ENCODE data around the gene MBLAC1. TPM values are rescaled to one million over a fixed set of nuclear protein-coding genes. Genes with fewer than 3 reads are reported as not detected.

MBLAC1 gene
- total RNA-seq, 4 donors from 2014 or later = 4.4 to 5.6 TPM; not detected in 2

GRCh38 chr7:100106633-100107032 lies 20.1 kb upstream of the MBLAC1 start:
- H3K4me3 ChIP-seq = no peak overlapping the region
- in situ Hi-C loops (cut with MboI; ENCODE audit: low pct_ligation_motif_present in 1 of 4, low pct_unique_long_range_greater_than_20kb in 1 of 4, low sequenced_read_pairs in 3 of 4) = no loop called here
- intact Hi-C loops (cut with DNase I; ENCODE audit: low total_unique reads) = no loop called here
- DNase-seq = no peak
- H3K36me3 ChIP-seq = peaks cover 0 to 29% (median 8%) of the 10 kb centered on the region in 4 donors
- H3K27me3 ChIP-seq = no peaks in the 10 kb centered on the region
- 82% methylated on average over 5 to 17 of the region's 17 CpGs for WGBS, 2 donors (ENCODE audit: low coverage in 1 of 2)
- TF ChIP-seq EP300 (IDR thresholded peaks at IDR 0.05; ENCODE audit: low read depth) = no peak
- no peak for TF ChIP-seq POLR2AphosphoS5 (IDR thresholded peaks at IDR 0.05)
- no peak for TF ChIP-seq CTCF (IDR thresholded peaks at IDR 0.05)
- no peak for TF ChIP-seq POLR2A (IDR thresholded peaks at IDR 0.05)
- peaks cover 4 to 7% (median 6%) of the 10 kb centered on the region in 4 donors for H3K4me1 ChIP-seq
- H3K27ac ChIP-seq = no peak overlapping the region
- H3K9me3 ChIP-seq = no peaks in the 10 kb centered on the region

GRCh38 chr7:100107125-100107737 lies 19.5 kb upstream of the MBLAC1 start:
- DNase-seq = no peak
- in situ Hi-C loops (cut with MboI; ENCODE audit: low pct_ligation_motif_present in 1 of 4, low pct_unique_long_range_greater_than_20kb in 1 of 4, low sequenced_read_pairs in 3 of 4) = no loop called here
- Histone ChIP-seq H3K4me1 (peaks cover 4 to 5% (median 5%) of the 10 kb centered on the region in 4 donors), H3K36me3 (peaks cover 0 to 29% (median 8%) of the 10 kb centered on the region in 4 donors), H3K9me3 (no peaks in the 10 kb centered on the region), H3K27ac (no peak overlapping the region), H3K4me3 (no peak overlapping the region), H3K27me3 (no peaks in the 10 kb centered on the region)
- WGBS, 2 donors (ENCODE audit: low coverage in 1 of 2) = 82 to 91% methylated on average over 3 to 25 of the region's 25 CpGs
- intact Hi-C loops (cut with DNase I; ENCODE audit: low total_unique reads) = no loop called here
- TF ChIP-seq CTCF (IDR thresholded peaks at IDR 0.05) = no peak
- no peak for TF ChIP-seq POLR2A (IDR thresholded peaks at IDR 0.05)
- TF ChIP-seq POLR2AphosphoS5 (IDR thresholded peaks at IDR 0.05) = no peak
- no peak for TF ChIP-seq EP300 (IDR thresholded peaks at IDR 0.05; ENCODE audit: low read depth)

GRCh38 chr7:100107890-100108289 lies 18.9 kb upstream of the MBLAC1 start:
- intact Hi-C loops (cut with DNase I; ENCODE audit: low total_unique reads) (no loop called here), in situ Hi-C loops (cut with MboI; ENCODE audit: low pct_ligation_motif_present in 1 of 4, low pct_unique_long_range_greater_than_20kb in 1 of 4, low sequenced_read_pairs in 3 of 4) (no loop called here)
- H3K4me1 ChIP-seq = no peaks in the 10 kb centered on the region
- no peak for TF ChIP-seq POLR2AphosphoS5 (IDR thresholded peaks at IDR 0.05)
- TF ChIP-seq POLR2A (IDR thresholded peaks at IDR 0.05) = no peak
- TF ChIP-seq CTCF (IDR thresholded peaks at IDR 0.05) = no peak
- TF ChIP-seq EP300 (IDR thresholded peaks at IDR 0.05; ENCODE audit: low read depth) = no peak
- no peaks in the 10 kb centered on the region for H3K9me3 ChIP-seq
- H3K27ac ChIP-seq = no peak overlapping the region
- DNase-seq = no peak
- H3K36me3 ChIP-seq = peaks cover 0 to 35% (median 11%) of the 10 kb centered on the region in 4 donors
- WGBS, 2 donors (ENCODE audit: low coverage in 1 of 2) = 82% methylated on average over 11 of the region's 11 CpGs; no CpG with 5 or more reads in 1 of the 2 donors
- no peaks in the 10 kb centered on the region for H3K27me3 ChIP-seq
- no peak overlapping the region for H3K4me3 ChIP-seq

GRCh38 chr7:100109521-100110163 lies 17.1 kb upstream of the MBLAC1 start:
- no peak overlapping the region for H3K4me3 ChIP-seq
- DNase-seq = no peak
- no peaks in the 10 kb centered on the region for H3K9me3 ChIP-seq
- H3K27me3 ChIP-seq = no peaks in the 10 kb centered on the region
- H3K4me1 ChIP-seq = no peaks in the 10 kb centered on the region
- no peak overlapping the region for H3K27ac ChIP-seq
- in situ Hi-C loops (cut with MboI; ENCODE audit: low pct_ligation_motif_present in 1 of 4, low pct_unique_long_range_greater_than_20kb in 1 of 4, low sequenced_read_pairs in 3 of 4) (no loop called here), intact Hi-C loops (cut with DNase I; ENCODE audit: low total_unique reads) (no loop called here)
- H3K36me3 ChIP-seq = peaks cover 0 to 30% (median 9%) of the 10 kb centered on the region in 4 donors
- WGBS, 2 donors (ENCODE audit: low coverage in 1 of 2) = 81 to 85% methylated on average over 5 to 12 of the region's 12 CpGs
- TF ChIP-seq CTCF (IDR thresholded peaks at IDR 0.05) (no peak), POLR2AphosphoS5 (IDR thresholded peaks at IDR 0.05) (no peak), EP300 (IDR thresholded peaks at IDR 0.05; ENCODE audit: low read depth) (no peak), POLR2A (IDR thresholded peaks at IDR 0.05) (no peak)
